GM21528 (cell line): Measurements from ENCODE around the gene FOXQ1.

ENCODE experiments used
- ATAC-seq: cut with Tn5 transposase; IDR thresholded peaks from one replicate; pipeline ENCODE4 v1.9.1; 2021; ENCODE audit warnings: mild to moderate bottlenecking, moderate library complexity; ENCODE audit not compliant: unreplicated experiment, low FRiP score

Gene FOXQ1

DNA sequence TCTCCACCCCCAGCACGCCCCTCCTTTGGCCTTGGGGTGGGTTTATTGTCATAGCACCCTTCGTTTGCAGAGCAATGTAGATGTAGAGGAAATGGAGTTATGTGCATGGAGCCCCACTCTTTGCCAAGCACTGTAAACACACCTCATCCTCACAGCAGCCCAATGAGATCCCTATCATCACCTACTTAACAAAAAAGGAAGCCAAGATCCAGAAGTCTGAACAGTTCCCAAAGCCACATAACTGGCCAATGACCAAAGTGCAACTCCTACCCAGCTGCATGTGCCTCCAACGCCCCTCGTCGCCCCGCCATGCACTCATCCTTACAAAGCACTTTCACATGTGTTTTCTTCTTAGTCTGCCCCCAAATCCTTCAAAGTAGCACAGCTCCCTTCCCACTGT, 21.8 kb upstream of the FOXQ1 start:
- no peak for ATAC-seq

- ATAC-seq = no peak
These were observed 21.1 kb upstream of the FOXQ1 start for GRCh38 chr6:1290805-1291204.

DNA sequence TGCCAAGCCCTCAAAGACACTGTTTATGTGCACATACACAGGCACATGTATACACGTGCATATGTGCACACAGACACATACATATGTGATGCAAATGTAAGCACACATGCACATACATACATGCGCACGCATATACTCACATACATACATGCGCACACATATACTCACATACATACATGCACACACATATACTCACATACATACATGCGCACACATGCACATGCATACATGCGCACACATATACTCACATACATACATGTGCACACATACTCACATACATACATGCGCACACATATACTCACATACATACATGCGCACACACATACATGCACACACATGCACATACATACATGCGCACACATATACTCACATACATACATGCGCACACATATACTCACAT, 20.5 kb upstream of the FOXQ1 start:
- ATAC-seq = no peak

DNA sequence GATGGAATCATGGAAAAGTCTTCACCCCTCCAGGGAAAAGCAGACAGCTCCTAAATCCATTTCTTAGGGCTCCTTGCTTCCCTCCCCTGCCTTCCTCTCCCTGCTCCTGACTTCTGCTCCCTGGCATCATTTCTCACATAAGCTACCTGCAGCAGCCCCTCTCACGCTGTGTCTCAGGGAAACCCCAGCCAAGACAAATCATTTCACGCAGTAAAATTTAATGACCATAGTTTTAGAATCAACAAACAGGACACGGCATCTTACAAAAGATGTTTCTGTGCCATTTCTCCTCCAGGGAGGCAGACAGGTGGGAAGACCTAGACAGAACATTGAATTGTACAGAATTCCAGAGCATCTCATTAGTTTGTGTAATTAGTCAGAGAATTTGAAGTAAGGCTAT, 16.5 kb upstream of the FOXQ1 start:
- no peak for ATAC-seq

- ATAC-seq = no peak
These were observed 15.8 kb upstream of the FOXQ1 start for GRCh38 chr6:1296079-1296478.

DNA sequence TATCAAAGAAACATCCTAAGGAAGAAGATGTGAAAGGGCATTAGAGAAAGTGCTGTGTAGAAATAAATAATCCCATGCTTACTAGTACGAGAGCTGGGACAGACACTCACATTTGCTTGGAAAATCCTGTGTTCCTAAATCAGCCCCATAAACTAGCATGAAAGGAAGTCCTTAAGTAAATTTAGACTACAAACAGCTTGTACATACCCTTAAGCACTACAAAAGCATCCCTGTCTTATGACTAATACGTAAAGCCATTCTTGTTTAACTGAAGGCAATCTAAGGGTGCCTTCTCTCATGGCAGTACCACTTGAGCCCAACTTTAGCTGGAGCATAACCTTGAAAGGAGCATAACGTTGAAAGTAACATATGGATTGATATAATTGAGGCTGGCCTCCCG, 15.4 kb upstream of the FOXQ1 start:
- no peak for ATAC-seq

DNA sequence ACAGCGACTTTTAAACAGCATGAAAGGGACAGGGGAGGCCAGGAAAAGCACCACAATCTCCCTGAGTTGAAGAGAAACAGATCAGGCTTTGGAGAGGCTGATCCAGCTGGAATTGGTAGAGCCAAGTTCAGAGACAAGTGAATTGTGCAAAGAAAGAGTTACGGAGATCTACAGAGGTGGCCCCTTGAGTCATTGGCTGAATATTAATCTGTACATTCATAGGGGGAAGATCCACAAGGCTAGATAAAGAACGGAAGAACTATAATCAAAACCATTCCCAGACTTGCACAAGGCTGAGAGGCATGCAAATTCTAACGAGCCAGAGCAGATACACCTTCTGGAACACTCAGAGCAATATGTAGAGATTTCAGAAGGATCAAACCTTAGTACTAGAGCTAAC, 14.2 kb upstream of the FOXQ1 start:
- ATAC-seq = no peak

DNA sequence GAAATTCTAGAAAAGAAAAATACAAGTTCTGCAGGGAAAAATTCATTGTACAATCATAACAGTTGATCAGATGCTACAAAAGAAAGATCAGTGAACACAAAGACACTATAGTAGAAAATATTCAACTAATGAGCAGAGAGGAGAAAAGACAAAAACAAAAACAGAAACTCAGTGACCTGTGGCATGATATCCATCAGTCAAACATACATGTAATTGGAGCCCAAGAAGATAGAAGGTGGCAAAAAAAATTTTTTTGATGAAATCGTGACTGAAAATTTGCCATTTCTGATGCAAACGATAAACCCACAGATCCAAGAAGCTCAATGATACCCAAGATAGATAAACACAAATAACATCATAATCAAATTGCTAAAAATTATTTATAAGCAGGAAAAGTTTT, 13.1 kb upstream of the FOXQ1 start:
- no peak for ATAC-seq

DNA sequence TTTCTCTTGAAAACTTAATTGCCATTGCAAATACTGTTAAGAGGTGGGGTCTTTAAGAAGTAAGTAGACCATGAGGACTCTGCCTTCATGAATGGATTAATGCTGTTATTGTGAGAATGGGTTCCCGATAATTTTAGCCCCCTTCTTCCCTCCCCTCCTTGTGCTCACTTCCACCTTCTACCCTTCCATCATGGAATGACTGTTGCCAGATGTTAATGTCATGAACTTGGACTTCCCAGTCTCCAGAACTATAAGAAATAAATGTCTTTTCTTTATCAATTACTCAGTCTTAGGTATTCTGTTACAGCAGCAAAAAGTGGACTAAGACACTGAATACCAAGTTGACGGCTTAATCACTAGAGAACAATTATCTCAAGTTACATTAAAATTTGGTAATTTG, 5.8 kb upstream of the FOXQ1 start:
- ATAC-seq = no peak

GRCh38 chr6:1309366-1309765, 2.5 kb upstream of the FOXQ1 start:
- no peak for ATAC-seq

DNA sequence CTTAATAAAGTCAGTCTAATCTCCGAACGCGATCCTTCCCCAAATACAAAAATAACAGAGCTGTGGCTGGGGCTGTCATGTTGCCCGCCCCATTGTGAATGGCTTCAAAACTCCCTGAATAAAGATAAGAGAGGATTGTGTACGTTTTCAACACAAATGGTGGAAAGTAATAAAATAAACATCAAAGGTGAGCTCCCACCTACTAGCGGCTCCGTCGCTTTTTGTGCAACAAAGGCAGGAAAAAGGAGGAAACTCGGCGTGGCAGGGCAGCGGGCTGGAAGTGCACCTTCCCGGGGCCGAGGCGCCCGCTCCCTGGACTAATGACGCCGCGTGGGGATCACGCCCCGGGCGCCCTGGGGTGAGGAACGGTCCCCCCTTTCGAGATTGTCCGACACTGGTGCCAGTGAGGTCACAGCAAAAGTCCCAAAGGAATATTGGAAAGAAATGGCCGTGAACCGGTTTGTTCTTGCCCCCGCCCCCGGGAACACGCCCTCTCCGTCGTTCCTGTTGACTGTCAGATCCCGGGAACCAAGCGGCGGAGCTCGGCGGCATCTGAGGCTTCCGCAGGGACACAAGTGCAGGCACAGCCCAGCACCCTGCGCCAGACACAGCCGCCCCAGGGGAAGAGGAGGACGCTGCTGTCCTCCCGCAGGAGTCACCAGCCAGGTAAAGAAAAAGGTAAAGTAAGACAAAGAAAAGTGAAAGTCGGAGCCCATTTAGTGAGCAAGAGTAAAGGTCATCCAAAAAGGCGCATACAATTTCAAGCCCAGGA, 1.1 kb upstream of the FOXQ1 start:
- ATAC-seq = no peak

GRCh38 chr6:1312203-1312472, 240 bp downstream of the FOXQ1 start:
- no peak for ATAC-seq

- ATAC-seq = no peak
These were observed 822 bp downstream of the FOXQ1 start for GRCh38 chr6:1312473-1313367.

GRCh38 chr6:1313384-1313766, 1.5 kb downstream of the FOXQ1 start:
- ATAC-seq = no peak

GRCh38 chr6:1313767-1314503, 2.0 kb downstream of the FOXQ1 start:
- ATAC-seq = no peak

- no peak for ATAC-seq
These were observed 2.7 kb downstream of the FOXQ1 start for GRCh38 chr6:1314617-1315016.

DNA sequence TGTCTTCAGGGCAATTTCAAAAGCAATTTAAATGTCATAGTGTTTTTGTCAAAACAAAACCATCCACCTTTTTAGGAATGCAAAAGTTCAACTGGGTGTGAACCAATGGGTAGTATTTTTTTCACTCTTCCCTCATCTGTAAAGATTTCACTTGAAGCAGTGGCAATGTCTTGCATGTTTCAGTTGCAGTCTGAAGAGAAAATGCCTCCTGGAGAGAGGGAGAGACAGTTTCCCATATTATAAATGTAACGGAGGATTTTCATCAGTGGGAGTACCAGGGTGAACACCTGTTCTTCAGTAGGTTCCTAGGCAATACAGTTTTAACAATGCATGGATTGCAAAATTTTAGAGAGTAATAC, 3.3 kb downstream of the FOXQ1 start:
- no peak for ATAC-seq

- no peak for ATAC-seq
These were observed 3.9 kb downstream of the FOXQ1 start for GRCh38 chr6:1315560-1316386.

- no peak for ATAC-seq
These were observed 4.6 kb downstream of the FOXQ1 start for GRCh38 chr6:1316489-1316971.

DNA sequence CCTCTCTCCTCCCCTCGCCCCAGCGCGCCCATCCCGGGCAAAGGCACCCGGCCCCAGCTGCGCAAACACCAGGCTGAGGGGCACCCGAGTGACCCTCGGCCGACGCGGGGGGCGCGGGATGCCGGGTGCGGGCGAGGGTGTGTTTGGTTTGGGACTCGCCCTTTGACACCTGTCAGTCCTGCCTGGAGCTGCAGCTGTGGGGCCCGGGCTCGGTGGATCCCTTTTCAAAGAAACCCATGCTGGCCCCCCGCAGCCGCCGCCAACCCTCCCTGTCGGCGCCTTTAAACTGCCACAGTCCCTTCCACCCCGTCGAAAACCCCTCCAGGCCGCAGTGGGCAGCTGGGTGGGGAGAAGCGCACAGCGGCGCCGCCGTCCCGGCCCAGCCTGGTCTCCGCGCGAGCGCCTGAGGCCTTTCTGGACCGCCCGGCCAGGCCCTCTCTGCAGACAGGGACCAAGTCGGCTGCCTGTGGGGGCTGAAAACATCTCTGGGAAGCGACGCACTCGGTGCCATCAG, 5.5 kb downstream of the FOXQ1 start:
- no peak for ATAC-seq
